ENCODE data around the gene TBC1D22B. TPM values are rescaled to one million over a fixed set of nuclear protein-coding genes. Genes with fewer than 3 reads are reported as not detected.

The TBC1D22B gene
- total and polyA plus RNA-seq, 2 donors from 2014 or later: 9.7 to 12.8 TPM

- Histone ChIP-seq H3K36me3 (ENCODE audit: control insufficient read depth in 2 of 3, insufficient read depth in 3 of 3, low read length in 3 of 3) (no peaks in the 10 kb centered on the region), H3K4me1 (ENCODE audit: control insufficient read depth in 2 of 3, insufficient read depth in 2 of 3, low read depth in 1 of 3, low read length in 3 of 3) (no peaks in the 10 kb centered on the region), H3K9me3 (ENCODE audit: control insufficient read depth in 2 of 3, insufficient read depth in 1 of 3, low read length in 3 of 3) (no peaks in the 10 kb centered on the region), H3K9ac (ENCODE audit: low read length in 3 of 3) (no peak overlapping the region), H3K4me3 (ENCODE audit: low read length in 3 of 3) (no peak overlapping the region), H3K27me3 (ENCODE audit: control insufficient read depth, insufficient read depth, low read length) (no peaks in the 10 kb centered on the region), H3K27ac (ENCODE audit: low read depth in 2 of 2, low read length in 2 of 2) (no peak overlapping the region)
- DNase-seq (peak in 2 of 5 donors; percentile 31 to 41), FAIRE-seq (no peak)
- no peak for TF ChIP-seq CTCF (IDR thresholded peaks at IDR 0.05; ENCODE audit: borderline replicate concordance, extremely low read depth, insufficient read depth)
- intact Hi-C loops (cut with DNase I): loop anchor here (10.0 kb wide), 1 partner anchor 165 kb away; no protein-coding TSS in a partner anchor
Measured at GRCh38 chr6:37209461-37210205, 47.9 kb upstream of the TBC1D22B start.

DNA sequence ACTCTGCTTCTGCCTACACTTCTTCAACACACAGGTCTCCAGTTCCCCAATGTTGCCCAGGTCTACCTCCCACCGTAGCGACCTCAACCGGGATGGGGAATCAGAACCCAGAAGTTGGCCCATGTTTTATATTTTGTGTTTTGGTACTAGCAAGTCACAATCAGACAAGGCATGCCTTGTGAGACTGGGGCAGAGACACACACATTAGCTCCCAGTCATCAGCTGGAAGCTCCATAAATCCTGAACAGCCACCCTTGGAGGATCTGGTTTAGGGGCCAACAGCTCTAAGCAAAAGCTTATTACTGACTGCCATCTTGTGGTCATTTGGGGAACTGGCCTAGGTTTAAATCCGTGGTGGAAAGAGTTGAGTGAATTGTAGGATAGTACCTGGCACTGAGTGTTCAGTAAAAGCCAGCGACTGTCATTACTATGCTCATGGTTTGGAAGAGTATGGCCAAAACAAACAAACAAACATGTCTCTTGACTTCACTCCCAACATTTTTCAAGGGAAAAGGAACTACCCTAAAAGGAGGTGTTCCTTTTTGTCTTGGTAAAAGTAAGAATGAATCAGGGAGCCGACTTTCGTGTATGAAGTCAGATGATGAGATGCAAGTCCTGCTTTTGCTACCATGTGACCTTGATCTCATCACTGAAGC, 47.1 kb upstream of the TBC1D22B start:
- no peaks in the 10 kb centered on the region for H3K36me3 ChIP-seq (ENCODE audit: control insufficient read depth in 2 of 3, insufficient read depth in 3 of 3, low read length in 3 of 3)
- no peak overlapping the region for H3K4me3 ChIP-seq (ENCODE audit: low read length in 3 of 3)
- H3K4me1 ChIP-seq (ENCODE audit: control insufficient read depth in 2 of 3, insufficient read depth in 2 of 3, low read depth in 1 of 3, low read length in 3 of 3): no peaks in the 10 kb centered on the region
- peak in 4 of 5 donors; percentile 88 to 95 (median 91) for DNase-seq
- peak; percentile 95 for TF ChIP-seq CTCF (IDR thresholded peaks at IDR 0.05; ENCODE audit: borderline replicate concordance, extremely low read depth, insufficient read depth)
- H3K27me3 ChIP-seq (ENCODE audit: control insufficient read depth, insufficient read depth, low read length): no peaks in the 10 kb centered on the region
- no peak overlapping the region for H3K27ac ChIP-seq (ENCODE audit: low read depth in 2 of 2, low read length in 2 of 2)
- peak; percentile 55 for FAIRE-seq
- intact Hi-C loops (cut with DNase I): loop anchor here (10.0 kb wide), 1 partner anchor 166 kb away; no protein-coding TSS in a partner anchor
- H3K9me3 ChIP-seq (ENCODE audit: control insufficient read depth in 2 of 3, insufficient read depth in 1 of 3, low read length in 3 of 3): no peaks in the 10 kb centered on the region
- no peak overlapping the region for H3K9ac ChIP-seq (ENCODE audit: low read length in 3 of 3)

DNA sequence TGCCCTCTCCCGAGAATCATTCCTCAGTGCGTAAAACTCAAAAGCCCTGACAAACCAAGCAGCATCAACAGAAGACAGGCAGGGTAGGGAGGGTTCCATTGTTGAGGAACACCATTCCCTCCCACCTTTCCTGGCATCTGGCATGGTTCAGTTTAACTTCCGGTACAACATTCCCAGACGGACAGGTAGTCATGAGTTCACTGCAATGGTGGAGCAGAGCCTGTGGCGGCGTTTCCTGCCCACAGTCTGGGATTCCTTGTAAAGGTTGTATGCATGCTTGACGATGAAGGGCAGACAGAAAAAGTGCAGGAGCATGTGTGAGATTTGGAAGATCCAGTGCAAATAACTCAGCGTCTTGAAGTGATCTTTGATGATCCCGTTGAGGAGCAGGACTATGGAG, 45.3 kb upstream of the TBC1D22B start:
- H3K4me1 ChIP-seq (ENCODE audit: control insufficient read depth in 2 of 3, insufficient read depth in 2 of 3, low read depth in 1 of 3, low read length in 3 of 3): no peaks in the 10 kb centered on the region
- no peak overlapping the region for H3K27ac ChIP-seq (ENCODE audit: low read depth in 2 of 2, low read length in 2 of 2)
- no peaks in the 10 kb centered on the region for H3K27me3 ChIP-seq (ENCODE audit: control insufficient read depth, insufficient read depth, low read length)
- H3K36me3 ChIP-seq (ENCODE audit: control insufficient read depth in 2 of 3, insufficient read depth in 3 of 3, low read length in 3 of 3): no peaks in the 10 kb centered on the region
- no peak for TF ChIP-seq CTCF (IDR thresholded peaks at IDR 0.05; ENCODE audit: borderline replicate concordance, extremely low read depth, insufficient read depth)
- FAIRE-seq (no peak), DNase-seq (no peak)
- no peak overlapping the region for H3K4me3 ChIP-seq (ENCODE audit: low read length in 3 of 3)
- intact Hi-C loops (cut with DNase I): loop anchor here (10.0 kb wide), 1 partner anchor 167 kb away; no protein-coding TSS in a partner anchor
- no peaks in the 10 kb centered on the region for H3K9me3 ChIP-seq (ENCODE audit: control insufficient read depth in 2 of 3, insufficient read depth in 1 of 3, low read length in 3 of 3)
- no peak overlapping the region for H3K9ac ChIP-seq (ENCODE audit: low read length in 3 of 3)
